NCI-H345 treated with DMSO at 0.1 percent for 48 hours (cell line): ENCODE measurements around the gene CAAP1.
"Not testable (repeated sequence)": the region's sequence is repeated elsewhere in the genome, so short reads cannot be mapped to it uniquely, and the experiment has no call there.

Experiments
- DNase-seq: peaks from one replicate; lab custom pipeline; 2025; ENCODE audit not compliant: unreplicated experiment; lab: John Stamatoyannopoulos, UW

The CAAP1 gene

DNA sequence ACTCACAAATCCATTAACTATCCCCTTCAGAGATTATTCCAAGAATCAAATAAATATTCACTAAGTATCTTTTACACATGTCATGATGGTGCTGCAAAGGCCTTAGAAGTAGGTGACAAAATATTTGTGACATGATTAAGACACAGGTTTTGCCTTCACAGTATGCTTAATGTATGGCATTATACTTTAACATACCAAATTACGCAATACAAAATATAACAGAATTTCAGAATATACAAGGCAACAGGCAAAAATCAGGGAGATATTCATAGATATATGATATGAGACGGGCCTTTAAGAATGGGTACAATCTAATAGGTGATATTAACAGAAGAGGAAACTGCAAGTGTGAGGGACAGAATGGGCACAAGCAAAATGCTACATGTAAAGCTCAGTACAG is 41.6 kb downstream of the CAAP1 start:
- DNase-seq = no peak

DNA sequence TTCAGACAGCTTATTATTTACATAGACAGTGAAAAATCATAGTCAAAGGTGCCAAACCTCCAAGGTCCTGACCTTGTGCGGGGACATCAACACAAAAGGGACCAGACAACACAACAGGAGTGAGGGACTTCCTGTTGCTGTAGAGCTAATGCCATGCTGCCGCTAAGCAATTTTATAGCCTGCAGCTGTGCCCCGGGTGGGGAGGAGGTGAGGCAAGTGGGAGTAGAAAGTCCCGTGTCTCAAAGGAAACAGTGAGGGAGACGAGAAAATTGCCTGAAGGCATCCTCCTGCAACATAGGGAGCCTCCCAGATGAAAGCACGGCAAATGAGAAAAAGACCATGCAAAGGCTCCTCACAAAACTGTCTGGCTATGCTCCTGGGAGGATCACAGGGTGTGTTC is 58.8 kb downstream of the CAAP1 start:
- DNase-seq = no peak

DNA sequence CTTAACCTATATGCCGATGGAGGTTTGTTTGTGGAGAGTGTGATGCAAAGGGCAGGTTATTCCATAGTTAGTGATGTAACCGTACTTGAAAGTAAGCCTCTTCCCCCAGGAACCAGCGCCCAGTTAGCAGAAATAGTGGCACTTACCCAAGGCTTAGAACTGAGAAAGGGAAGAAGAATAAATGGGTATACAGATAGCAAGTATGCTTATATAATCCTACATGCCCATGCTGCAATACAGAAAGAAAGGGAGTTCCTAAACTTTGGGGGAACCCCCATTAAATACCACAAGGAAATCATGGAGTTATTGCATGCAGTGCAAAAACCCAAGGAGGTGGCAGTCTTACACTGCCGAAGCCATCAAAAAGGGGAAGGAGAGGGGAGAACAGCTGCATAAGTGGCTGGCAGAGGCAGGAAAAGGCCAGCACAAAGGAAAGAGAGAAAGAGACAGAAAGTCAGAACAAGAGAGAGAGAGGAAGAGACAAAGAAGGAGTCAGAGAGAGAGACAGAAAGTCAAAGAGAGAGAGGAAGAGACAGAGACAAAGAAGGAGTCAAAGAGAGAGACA is 64.1 kb downstream of the CAAP1 start:
- DNase-seq = not testable (repeated sequence)

DNA sequence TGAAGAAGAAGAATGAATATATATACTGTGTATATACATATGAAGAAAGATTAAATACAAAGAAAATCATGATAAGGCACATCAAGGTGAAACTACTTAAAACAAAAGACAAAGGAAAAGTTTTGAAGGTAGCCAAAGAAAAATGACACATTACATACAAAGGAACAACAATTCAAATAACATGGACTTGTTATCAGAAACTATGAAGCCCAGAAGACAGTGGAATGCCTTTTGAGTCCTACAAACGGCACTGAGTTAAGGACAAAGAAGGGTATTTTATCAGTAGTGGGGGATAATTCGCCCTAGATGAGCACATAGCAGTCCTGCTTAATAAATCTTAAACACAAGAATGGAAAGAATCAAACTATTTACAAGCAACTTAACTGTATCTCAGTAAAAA is 77.8 kb downstream of the CAAP1 start:
- DNase-seq = no peak

DNA sequence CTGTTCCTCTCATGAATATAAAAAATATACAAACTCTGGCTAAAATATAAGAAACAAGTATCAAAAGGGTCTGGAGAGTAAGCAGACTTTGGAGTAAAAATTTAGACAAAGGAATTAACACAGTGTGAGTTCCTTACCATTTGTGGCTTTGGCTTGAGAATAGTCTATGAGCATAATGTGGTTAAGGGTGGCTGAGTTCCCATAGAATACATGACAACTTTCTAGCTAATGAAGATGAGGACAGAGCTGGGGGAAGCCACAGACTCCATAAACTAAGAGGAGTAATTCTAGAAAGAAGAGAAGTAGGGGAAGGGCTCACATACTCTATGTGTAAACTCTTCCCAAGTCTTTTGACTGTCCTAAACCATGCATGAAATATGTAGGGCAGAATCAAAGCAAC is 79.4 kb downstream of the CAAP1 start:
- DNase-seq = no peak

DNA sequence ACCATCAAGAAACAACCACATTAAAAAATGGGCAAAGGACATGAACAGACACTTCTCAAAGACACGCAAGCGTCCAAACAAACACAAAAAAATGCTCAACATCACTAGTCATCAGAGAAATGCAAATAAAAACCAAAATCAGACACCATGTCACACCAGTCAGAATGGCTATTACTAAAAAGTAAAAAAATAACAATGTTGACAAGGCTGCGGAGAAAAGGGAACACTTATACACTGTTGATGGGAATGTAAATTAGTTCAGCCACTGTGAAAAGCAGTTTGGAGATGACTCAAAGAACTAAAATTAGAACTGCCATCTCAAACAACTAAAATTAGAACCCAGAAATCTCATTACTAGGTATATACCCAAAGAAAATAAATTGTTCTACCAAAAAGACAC is 80.4 kb downstream of the CAAP1 start:
- DNase-seq = no peak

DNA sequence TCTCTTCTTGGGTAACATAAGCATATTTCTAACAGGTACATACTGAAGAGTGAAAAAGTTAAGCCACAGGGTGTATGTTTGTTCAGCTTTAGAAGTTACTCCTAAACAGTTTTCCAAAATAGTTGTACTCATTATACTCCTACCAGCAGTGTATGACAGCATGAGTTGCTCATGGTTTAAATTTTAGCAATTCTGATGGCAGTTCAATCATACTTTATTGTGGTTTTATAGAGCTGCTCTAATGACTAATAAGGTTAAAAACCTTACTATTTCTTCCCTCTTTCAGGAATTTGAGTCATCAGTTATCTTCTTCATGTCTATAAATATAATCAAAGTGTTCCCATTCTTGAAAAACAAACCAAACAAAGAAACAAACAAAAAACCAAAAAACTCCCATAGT is 81.5 kb downstream of the CAAP1 start:
- DNase-seq = no peak

DNA sequence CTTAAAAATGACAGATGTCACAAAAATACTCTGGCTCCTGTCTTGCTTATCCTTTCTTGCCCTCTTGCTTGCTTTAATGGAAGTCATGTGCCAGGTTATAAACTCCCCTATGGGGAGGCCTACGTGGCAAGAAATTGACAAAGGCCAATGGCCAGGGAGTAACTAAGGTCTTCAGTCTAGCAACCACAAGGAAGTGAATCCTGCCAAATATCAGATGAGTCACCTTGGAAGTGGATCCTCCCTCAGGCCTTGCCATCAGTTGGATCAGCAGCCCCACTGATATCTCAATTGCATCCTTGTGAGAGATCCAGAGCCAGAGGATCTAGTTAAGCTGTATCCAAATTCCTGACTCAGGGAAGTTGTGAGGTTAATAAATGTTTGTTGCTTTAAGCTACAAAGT is 82.8 kb downstream of the CAAP1 start:
- no peak for DNase-seq

DNA sequence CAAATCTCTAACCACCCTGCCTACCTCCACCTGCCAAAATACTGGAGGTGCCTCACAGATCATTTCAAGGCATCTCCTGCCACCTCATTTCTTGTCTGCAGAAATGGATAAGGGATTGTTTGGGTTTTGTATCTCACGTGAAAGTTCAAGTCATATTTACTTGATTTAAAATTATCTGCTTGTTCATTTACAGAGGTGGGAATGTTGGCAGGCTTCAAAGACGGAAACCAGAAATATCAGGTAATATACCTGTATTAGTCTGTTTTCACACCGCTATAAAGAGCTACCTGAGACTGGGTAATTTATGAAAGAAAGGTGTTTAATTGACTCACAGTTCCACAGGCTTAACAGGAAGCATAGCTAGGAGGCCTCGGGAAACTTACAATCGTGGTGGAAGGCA is 85.4 kb downstream of the CAAP1 start:
- DNase-seq = no peak

DNA sequence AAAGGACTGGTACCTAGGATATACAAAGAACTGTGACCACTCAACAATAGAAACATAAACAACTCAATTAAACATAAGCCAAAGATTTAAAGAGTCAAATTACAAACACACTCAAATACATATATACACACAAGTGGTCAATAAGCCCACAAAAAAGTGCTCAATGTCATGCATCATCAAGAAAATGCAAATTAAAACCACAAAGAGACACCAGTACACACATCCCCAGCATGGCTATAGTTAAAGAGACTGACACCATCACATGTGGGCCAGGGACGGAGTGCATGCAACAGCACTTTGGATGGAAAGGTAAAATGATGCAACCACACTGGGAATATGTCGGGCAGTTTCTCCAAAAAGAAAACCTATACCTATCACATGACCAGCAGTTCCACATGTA is 89.7 kb downstream of the CAAP1 start:
- DNase-seq = no peak

DNA sequence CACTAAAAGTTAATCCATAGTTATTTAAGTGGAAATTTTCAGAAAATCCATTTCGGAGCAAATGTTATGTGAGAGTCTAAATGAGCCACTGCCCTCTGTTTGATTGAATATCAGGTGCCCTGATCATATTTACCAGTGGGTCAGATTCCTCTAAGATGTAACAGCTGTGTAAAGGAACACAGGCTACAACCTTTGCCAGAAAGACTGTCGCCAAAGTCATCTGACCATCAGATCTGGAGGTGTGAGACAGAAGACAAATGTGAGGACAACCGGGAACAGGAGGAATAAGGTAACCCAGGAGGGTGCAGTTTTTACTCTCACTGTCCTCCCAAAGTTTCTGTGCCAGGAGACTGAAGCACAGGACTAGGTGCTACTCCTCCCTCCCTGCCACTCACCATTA is 90.8 kb downstream of the CAAP1 start:
- DNase-seq = no peak

DNA sequence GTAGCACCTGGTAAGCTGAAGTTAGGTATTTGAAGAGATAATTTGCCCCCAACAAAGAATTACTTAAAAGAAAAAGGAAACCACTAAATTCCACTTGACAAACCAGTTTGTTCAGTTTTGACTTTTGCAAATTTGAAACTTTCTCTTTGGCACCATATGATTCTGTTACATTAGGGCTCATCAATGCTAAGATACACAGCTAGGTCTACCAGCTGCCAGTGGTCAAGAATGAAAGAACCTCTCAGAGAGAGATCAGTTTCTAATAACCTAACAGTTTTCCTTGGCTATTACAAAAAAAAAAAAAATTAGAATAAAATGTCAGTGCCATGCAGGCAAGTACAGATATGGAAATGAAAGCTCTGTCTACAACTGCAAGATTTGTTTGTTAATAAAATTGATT is 92.3 kb downstream of the CAAP1 start:
- DNase-seq = no peak

DNA sequence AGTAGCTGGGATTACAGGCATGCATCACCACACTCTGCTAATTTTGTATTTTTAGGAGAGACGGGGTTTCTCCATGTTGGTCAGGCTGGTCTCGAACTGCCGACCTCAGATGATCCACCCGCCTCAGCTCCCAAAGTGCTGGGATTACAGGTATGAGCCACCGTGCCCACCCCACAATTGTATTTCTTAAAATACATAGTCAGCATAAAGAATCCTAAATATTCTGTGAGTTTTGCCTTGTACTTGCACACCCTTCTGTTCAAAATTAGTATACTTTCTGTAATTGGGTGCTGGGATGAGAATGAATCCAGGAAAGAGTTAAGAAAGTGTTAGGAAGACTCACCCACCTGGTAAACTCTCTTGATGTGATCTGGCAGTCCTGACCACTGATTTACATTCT is 101.3 kb downstream of the CAAP1 start:
- no peak for DNase-seq
